Karpas-422 (cell line): ENCODE data around the gene CSF2. TPM values are rescaled to one million over a fixed set of nuclear protein-coding genes. Genes with fewer than 3 reads are reported as not detected.

ENCODE experiments used
- DNase-seq: peaks from one replicate; pipeline ENCODE4 v3.0.0-alpha.2; 2015
- H2AFZ ChIP-seq: fragments of 200-600 bp; sonication (generic); 2 replicates; pipeline ENCODE4 v1.6.1; 2014; ENCODE audit warnings: antibody characterized with exemption, low read length, mixed read lengths
- H3K27ac ChIP-seq: fragments of 200-600 bp; sonication (generic); 2 replicates; pipeline ENCODE4 v1.5.1; 2014; ENCODE audit warnings: mild to moderate bottlenecking, low read length, moderate library complexity
- H3K27me3 ChIP-seq: fragments of 200-600 bp; sonication (generic); 2 replicates; pipeline ENCODE4 v1.6.1; 2014; ENCODE audit warnings: low read length, mixed read lengths
- H3K36me3 ChIP-seq: fragments of 200-600 bp; sonication (generic); 2 replicates; pipeline ENCODE4 v1.6.1; 2014; ENCODE audit warnings: low read length, mixed read lengths; ENCODE audit not compliant: insufficient read depth
- H3K4me1 ChIP-seq: fragments of 200-600 bp; sonication (generic); 2 replicates; pipeline ENCODE4 v1.6.1; 2014; ENCODE audit warnings: mild to moderate bottlenecking, low read length, mixed read lengths
- H3K4me2 ChIP-seq: fragments of 200-600 bp; sonication (generic); 2 replicates; pipeline ENCODE4 v1.6.1; 2014; ENCODE audit warnings: low read length, low read depth, mild to moderate bottlenecking; ENCODE audit not compliant: poor library complexity, severe bottlenecking
- H3K4me3 ChIP-seq: fragments of 200-600 bp; sonication (generic); 2 replicates; pipeline ENCODE4 v1.5.1; 2014; ENCODE audit warnings: mild to moderate bottlenecking, antibody characterized with exemption, low read length, mixed read lengths
- H3K79me2 ChIP-seq: fragments of 200-600 bp; sonication (generic); 2 replicates; pipeline ENCODE4 v1.6.1; 2014; ENCODE audit warnings: mild to moderate bottlenecking, low read length, mixed read lengths
- H3K9ac ChIP-seq: fragments of 200-600 bp; sonication (generic); 2 replicates; pipeline ENCODE4 v1.6.0; 2014; ENCODE audit warnings: low read length
- H3K9me2 ChIP-seq: fragments of 200-600 bp; sonication (generic), shearing (Covaris generic); replicated peaks from 2 replicates; pipeline ENCODE4 v1.6.0; 2014; ENCODE audit warnings: mild to moderate bottlenecking, low read length, moderate library complexity; ENCODE audit not compliant: insufficient read depth
- H3K9me3 ChIP-seq: fragments of 300-700, 200-600 bp; sonication (generic); 2 replicates; pipeline ENCODE4 v1.6.1; 2014; ENCODE audit warnings: low read length, mixed read lengths
- H4K20me1 ChIP-seq: fragments of 200-600 bp; sonication (generic); 2 replicates; pipeline ENCODE4 v1.6.1; 2014; ENCODE audit warnings: mild to moderate bottlenecking, antibody characterized with exemption, low read length, low read depth; ENCODE audit not compliant: insufficient read depth
- total RNA-seq: library from RNA; depleted of rRNA; stranded (reverse); fragments of >200 nt; shearing (Covaris generic); gene quantifications from 2 replicates; pipeline ENCODE4 v1.2.3, GENCODE V29; 2014; ENCODE audit warnings: low replicate concordance

CSF2 gene
- total RNA-seq, 1 experiment from 2014 or later: not detected

- Histone ChIP-seq H3K9me2 (no peaks in the 10 kb centered on the region), H3K27me3 (no peaks in the 10 kb centered on the region), H3K36me3 (no peaks in the 10 kb centered on the region), H3K9me3 (no peaks in the 10 kb centered on the region), H3K9ac (no peak overlapping the region), H3K4me1 (no peaks in the 10 kb centered on the region), H3K4me2 (no peak overlapping the region), H3K4me3 (no peak overlapping the region), H4K20me1 (no peaks in the 10 kb centered on the region; the same call in 1 of the 2 replicates), H2AFZ (no peak overlapping the region), H3K27ac (no peak overlapping the region), H3K79me2 (no peaks in the 10 kb centered on the region)
- no peak for DNase-seq
Measured at GRCh38 chr5:132069994-132070393, 3.6 kb upstream of the CSF2 start.

- H3K4me2 ChIP-seq: no peak overlapping the region
Measured at GRCh38 chr5:132070460-132071337, 2.9 kb upstream of the CSF2 start.

GRCh38 chr5:132071338-132071707 is 2.3 kb upstream of the CSF2 start:
- H3K9ac ChIP-seq: no peak overlapping the region
- no peaks in the 10 kb centered on the region for H3K27me3 ChIP-seq
- no peak overlapping the region for H3K27ac ChIP-seq
- H3K9me2 ChIP-seq: no peaks in the 10 kb centered on the region
- DNase-seq: no peak
- H3K4me2 ChIP-seq: no peak overlapping the region
- H4K20me1 ChIP-seq: no peaks in the 10 kb centered on the region
- H2AFZ ChIP-seq: no peak overlapping the region
- H3K36me3 ChIP-seq: no peaks in the 10 kb centered on the region
- H3K4me3 ChIP-seq: no peak overlapping the region
- H3K9me3 ChIP-seq: no peaks in the 10 kb centered on the region
- no peaks in the 10 kb centered on the region for H3K79me2 ChIP-seq
- H3K4me1 ChIP-seq: no peaks in the 10 kb centered on the region

More at GRCh38 chr5:132070460-132071337, 2.9 kb upstream of the CSF2 start:
- Histone ChIP-seq H3K36me3 (no peaks in the 10 kb centered on the region), H3K9ac (no peak overlapping the region), H4K20me1 (no peaks in the 10 kb centered on the region), H3K4me1 (no peaks in the 10 kb centered on the region), H3K79me2 (no peaks in the 10 kb centered on the region), H3K27me3 (no peaks in the 10 kb centered on the region), H3K27ac (no peak overlapping the region), H3K9me2 (no peaks in the 10 kb centered on the region), H2AFZ (no peak overlapping the region), H3K9me3 (no peaks in the 10 kb centered on the region), H3K4me3 (no peak overlapping the region)
- DNase-seq: no peak

GRCh38 chr5:132072070-132072469 is 1.5 kb upstream of the CSF2 start:
- Histone ChIP-seq H3K9me2 (no peaks in the 10 kb centered on the region), H3K9ac (no peak overlapping the region), H3K4me2 (no peak overlapping the region), H4K20me1 (no peaks in the 10 kb centered on the region), H3K36me3 (no peaks in the 10 kb centered on the region), H3K4me3 (no peak overlapping the region), H3K4me1 (no peaks in the 10 kb centered on the region), H3K27me3 (no peaks in the 10 kb centered on the region), H2AFZ (no peak overlapping the region), H3K27ac (no peak overlapping the region), H3K79me2 (no peaks in the 10 kb centered on the region), H3K9me3 (no peaks in the 10 kb centered on the region)
- no peak for DNase-seq

- no peak overlapping the region for H3K4me3 ChIP-seq
- no peaks in the 10 kb centered on the region for H3K36me3 ChIP-seq
- no peaks in the 10 kb centered on the region for H3K9me2 ChIP-seq
- H3K27ac ChIP-seq: no peak overlapping the region
- H3K27me3 ChIP-seq: no peaks in the 10 kb centered on the region
- no peaks in the 10 kb centered on the region for H3K9me3 ChIP-seq
- H3K4me1 ChIP-seq: no peaks in the 10 kb centered on the region
- H3K9ac ChIP-seq: no peak overlapping the region
- no peak for DNase-seq
- no peaks in the 10 kb centered on the region for H4K20me1 ChIP-seq
- no peaks in the 10 kb centered on the region for H3K79me2 ChIP-seq
- no peak overlapping the region for H3K4me2 ChIP-seq
- no peak overlapping the region for H2AFZ ChIP-seq
Measured at GRCh38 chr5:132072528-132072927, 1.1 kb upstream of the CSF2 start.

GRCh38 chr5:132074091-132074771 is 642 bp downstream of the CSF2 start:
- no peak overlapping the region for H3K4me2 ChIP-seq
- no peaks in the 10 kb centered on the region for H4K20me1 ChIP-seq
- no peak for DNase-seq
- no peaks in the 10 kb centered on the region for H3K4me1 ChIP-seq
- H3K4me3 ChIP-seq: no peak overlapping the region
- no peaks in the 10 kb centered on the region for H3K27me3 ChIP-seq
- H3K27ac ChIP-seq: no peak overlapping the region
- H3K9me2 ChIP-seq: no peaks in the 10 kb centered on the region
- no peaks in the 10 kb centered on the region for H3K79me2 ChIP-seq
- H3K9ac ChIP-seq: no peak overlapping the region
- no peak overlapping the region for H2AFZ ChIP-seq
- no peaks in the 10 kb centered on the region for H3K9me3 ChIP-seq
- no peaks in the 10 kb centered on the region for H3K36me3 ChIP-seq

- no peaks in the 10 kb centered on the region for H3K36me3 ChIP-seq
- no peak overlapping the region for H3K4me3 ChIP-seq
- no peak overlapping the region for H3K9ac ChIP-seq
- no peaks in the 10 kb centered on the region for H3K9me2 ChIP-seq
- H3K79me2 ChIP-seq: no peaks in the 10 kb centered on the region
- no peak overlapping the region for H2AFZ ChIP-seq
- H3K27me3 ChIP-seq: no peaks in the 10 kb centered on the region
- H3K4me1 ChIP-seq: no peaks in the 10 kb centered on the region
- no peak overlapping the region for H3K4me2 ChIP-seq
- H4K20me1 ChIP-seq: no peaks in the 10 kb centered on the region
- no peaks in the 10 kb centered on the region for H3K9me3 ChIP-seq
- no peak overlapping the region for H3K27ac ChIP-seq
- no peak for DNase-seq
Measured at GRCh38 chr5:132074772-132075718, 1.5 kb downstream of the CSF2 start.

- Histone ChIP-seq H3K9me2 (no peaks in the 10 kb centered on the region), H3K4me3 (no peak overlapping the region), H3K4me1 (no peaks in the 10 kb centered on the region), H3K9me3 (no peaks in the 10 kb centered on the region), H3K79me2 (no peaks in the 10 kb centered on the region), H4K20me1 (no peaks in the 10 kb centered on the region), H3K4me2 (no peak overlapping the region), H3K27me3 (no peaks in the 10 kb centered on the region), H3K9ac (no peak overlapping the region), H3K27ac (no peak overlapping the region), H2AFZ (no peak overlapping the region), H3K36me3 (no peaks in the 10 kb centered on the region)
- no peak for DNase-seq
Measured at GRCh38 chr5:132075719-132076077, 2.1 kb downstream of the CSF2 start.
